Subcutaneous adipose tissue (tissue), 4 donors: ENCODE results near the gene TBC1D1. TPM values are rescaled to one million over a fixed set of nuclear protein-coding genes. Genes with fewer than 3 reads are reported as not detected.

Source experiments
- CTCF ChIP-seq: fragments of 450-650 bp; IDR thresholded peaks from one replicate; pipeline ENCODE4 v1.5.1; 2016; ENCODE audit warnings: low read depth, mild to moderate bottlenecking, control low read depth, antibody characterized with exemption, moderate library complexity
- total RNA-seq, 4 donors: library from RNA; depleted of rRNA; stranded (reverse); fragments of >200 nt; gene quantifications; one replicate each; pipeline ENCODE4 v1.1.0, GENCODE V29; 2016

Gene TBC1D1
- total RNA-seq, 4 donors from 2014 or later, result 60.3 to 123 (median 87.6) TPM

GRCh38 chr4:38135201-38135600, 244.3 kb downstream of the TBC1D1 start:
- TF ChIP-seq CTCF, result no peak

GRCh38 chr4:38136604-38137003, 245.7 kb downstream of the TBC1D1 start:
- no peak for TF ChIP-seq CTCF

- TF ChIP-seq CTCF, result no peak
These were observed 246.2 kb downstream of the TBC1D1 start for GRCh38 chr4:38137080-38137479.

GRCh38 chr4:38138363-38138762, 247.5 kb downstream of the TBC1D1 start:
- TF ChIP-seq CTCF, result no peak

GRCh38 chr4:38139187-38139586, 248.3 kb downstream of the TBC1D1 start:
- TF ChIP-seq CTCF, result no peak

- no peak for TF ChIP-seq CTCF
These were observed 249.8 kb downstream of the TBC1D1 start for GRCh38 chr4:38140643-38141203.

DNA sequence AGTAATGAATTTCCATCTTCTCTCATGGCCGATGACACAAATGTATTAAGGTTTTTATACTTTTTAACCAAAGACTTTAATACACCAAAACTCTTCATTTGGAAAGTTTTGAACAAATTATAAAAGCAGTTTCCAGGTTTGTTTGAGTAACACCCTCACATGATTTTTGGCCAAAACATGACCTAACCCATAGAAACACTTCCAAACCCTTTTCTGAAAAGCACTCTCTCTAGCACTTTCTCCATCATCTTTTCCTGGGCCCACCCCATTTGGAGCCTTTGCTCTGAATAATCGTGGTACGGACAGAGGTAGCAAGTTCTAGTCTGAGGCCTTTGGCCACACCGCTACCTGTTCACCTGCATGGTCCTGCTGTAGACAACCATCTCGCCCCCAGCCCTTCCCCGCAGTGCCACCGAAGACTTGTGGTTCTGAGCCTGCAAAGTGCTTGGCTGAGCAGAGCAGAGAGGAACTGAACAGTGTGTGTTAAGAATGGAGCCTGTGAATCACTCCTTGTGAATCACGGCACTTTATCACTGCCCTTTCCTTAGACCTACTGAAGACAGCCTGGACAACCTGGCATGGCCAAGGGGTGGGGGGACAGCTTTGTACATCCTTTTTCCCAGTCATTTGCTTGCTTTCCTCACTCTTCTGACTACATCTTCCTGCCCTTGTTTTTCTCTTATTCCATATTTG, 251.1 kb downstream of the TBC1D1 start:
- no peak for TF ChIP-seq CTCF
